Gastroesophageal sphincter (tissue), 3 donors: ENCODE data around the gene BABAM2.

Experiments used
- CTCF ChIP-seq, 4 experiments: fragments of 200-600 bp in 2 of 4; fragments of 450-650 bp in 2 of 4; sonication (generic) in 1 of 4; IDR thresholded peaks; one replicate each; pipeline ENCODE4 v1.5.1; 2017 to 2019; ENCODE audit warnings: antibody characterized with exemption in 4 of 4, mild to moderate bottlenecking in 2 of 4, moderate library complexity in 2 of 4
- POLR2A ChIP-seq, 2 donors: fragments of 450-650 bp; IDR thresholded peaks; one replicate each; pipeline ENCODE4 v1.6.1; 2017; ENCODE audit warnings: antibody characterized with exemption in 2 of 2, mild to moderate bottlenecking in 2 of 2, moderate library complexity in 1 of 2

GRCh38 chr2:28233164-28233676 lies 342.7 kb downstream of the BABAM2 start:
- TF ChIP-seq POLR2A (IDR thresholded peaks at IDR 0.05), result no peak
- TF ChIP-seq CTCF (IDR thresholded peaks at IDR 0.05), result no peak
